Endothelial cell (in vitro differentiated cells): Measurements from ENCODE around the gene VPS51. TPM values are rescaled to one million over a fixed set of nuclear protein-coding genes. Genes with fewer than 3 reads are reported as not detected.

ENCODE experiments used
- DNase-seq: peaks from one replicate; pipeline ENCODE4 v3.0.0; 2021; ENCODE audit warnings: low spot score
- H3K27ac Mint-ChIP-seq: one replicate; pipeline ENCODE4 v1.8.0; 2021; ENCODE audit warnings: mixed read lengths, inconsistent platforms; ENCODE audit not compliant: unreplicated experiment
- H3K27me3 Mint-ChIP-seq: one replicate; pipeline ENCODE4 v1.8.0; 2021; ENCODE audit warnings: mild to moderate bottlenecking, moderate library complexity, mixed read lengths, inconsistent platforms; ENCODE audit not compliant: unreplicated experiment
- H3K36me3 Mint-ChIP-seq: one replicate; pipeline ENCODE4 v1.8.0; 2021; ENCODE audit warnings: mild to moderate bottlenecking, low read depth, mixed read lengths, inconsistent platforms; ENCODE audit not compliant: unreplicated experiment
- H3K4me1 Mint-ChIP-seq: one replicate; pipeline ENCODE4 v1.8.0; 2021; ENCODE audit warnings: mild to moderate bottlenecking, mixed read lengths, inconsistent platforms; ENCODE audit not compliant: unreplicated experiment
- H3K4me3 Mint-ChIP-seq: one replicate; pipeline ENCODE4 v1.8.0; 2021; ENCODE audit warnings: mild to moderate bottlenecking, mixed read lengths, inconsistent platforms; ENCODE audit not compliant: unreplicated experiment
- H3K9me3 Mint-ChIP-seq: one replicate; pipeline ENCODE4 v1.8.0; 2021; ENCODE audit warnings: mixed read lengths, inconsistent platforms; ENCODE audit not compliant: unreplicated experiment
- CTCF ChIP-seq: fragments of 200-600 bp; sonication (generic); IDR thresholded peaks from one replicate; pipeline ENCODE4 v1.5.0; 2021; ENCODE audit warnings: antibody characterized with exemption; ENCODE audit not compliant: unreplicated experiment
- total RNA-seq: library from RNA; stranded (reverse); fragmentation: NEBNext Ultra II Directional; extraction: Animal tissue kit (Norgen Biotek cat#: 25700); gene quantifications from one replicate; pipeline ENCODE4 v1.2.1, GENCODE V29; 2021; ENCODE audit not compliant: unreplicated experiment

Gene VPS51
- total RNA-seq, 1 donor from 2014 or later: 161 TPM

- Mint-ChIP-seq H3K36me3 (peaks cover 27% of the 10 kb centered on the region), H3K27me3 (peaks cover 7% of the 10 kb centered on the region), H3K27ac (no peak overlapping the region), H3K4me3 (peak overlapping the region; percentile 8), H3K9me3 (no peaks in the 10 kb centered on the region), H3K4me1 (peaks cover 14% of the 10 kb centered on the region)
- TF ChIP-seq CTCF: no peak
- no peak for DNase-seq
Measured at GRCh38 chr11:65124480-65125196, 28.6 kb downstream of the VPS51 start.

GRCh38 chr11:65125197-65126056 is 29.4 kb downstream of the VPS51 start:
- H3K27ac Mint-ChIP-seq: no peak overlapping the region
- no peak for TF ChIP-seq CTCF
- peaks cover 14% of the 10 kb centered on the region for H3K4me1 Mint-ChIP-seq
- no peaks in the 10 kb centered on the region for H3K9me3 Mint-ChIP-seq
- peaks cover 4% of the 10 kb centered on the region for H3K27me3 Mint-ChIP-seq
- no peak for DNase-seq
- H3K36me3 Mint-ChIP-seq: peaks cover 24% of the 10 kb centered on the region
- no peak overlapping the region for H3K4me3 Mint-ChIP-seq

GRCh38 chr11:65126624-65127274 is 30.7 kb downstream of the VPS51 start:
- Mint-ChIP-seq H3K9me3 (no peaks in the 10 kb centered on the region), H3K4me1 (peaks cover 7% of the 10 kb centered on the region), H3K27ac (no peak overlapping the region), H3K36me3 (peaks cover 23% of the 10 kb centered on the region), H3K27me3 (peaks cover 2% of the 10 kb centered on the region), H3K4me3 (no peak overlapping the region)
- no peak for DNase-seq
- no peak for TF ChIP-seq CTCF

- H3K36me3 Mint-ChIP-seq: peaks cover 22% of the 10 kb centered on the region
- H3K4me3 Mint-ChIP-seq: peak overlapping the region; percentile 47
- H3K27ac Mint-ChIP-seq: no peak overlapping the region
- no peak for DNase-seq
- peaks cover 2% of the 10 kb centered on the region for H3K4me1 Mint-ChIP-seq
- no peak for TF ChIP-seq CTCF
- H3K9me3 Mint-ChIP-seq: no peaks in the 10 kb centered on the region
- H3K27me3 Mint-ChIP-seq: peaks cover 2% of the 10 kb centered on the region
Measured at GRCh38 chr11:65127473-65128181, 31.6 kb downstream of the VPS51 start.
